GM19395 (cell line): ENCODE measurements around the gene SAC3D1.

Source experiments
- ATAC-seq: cut with Tn5 transposase; IDR thresholded peaks from one replicate; pipeline ENCODE4 v1.9.1; 2021; ENCODE audit warnings: mild to moderate bottlenecking, moderate library complexity; ENCODE audit not compliant: unreplicated experiment

Gene SAC3D1

GRCh38 chr11:65086809-65087208, 45.8 kb downstream of the SAC3D1 start:
- no peak for ATAC-seq

DNA sequence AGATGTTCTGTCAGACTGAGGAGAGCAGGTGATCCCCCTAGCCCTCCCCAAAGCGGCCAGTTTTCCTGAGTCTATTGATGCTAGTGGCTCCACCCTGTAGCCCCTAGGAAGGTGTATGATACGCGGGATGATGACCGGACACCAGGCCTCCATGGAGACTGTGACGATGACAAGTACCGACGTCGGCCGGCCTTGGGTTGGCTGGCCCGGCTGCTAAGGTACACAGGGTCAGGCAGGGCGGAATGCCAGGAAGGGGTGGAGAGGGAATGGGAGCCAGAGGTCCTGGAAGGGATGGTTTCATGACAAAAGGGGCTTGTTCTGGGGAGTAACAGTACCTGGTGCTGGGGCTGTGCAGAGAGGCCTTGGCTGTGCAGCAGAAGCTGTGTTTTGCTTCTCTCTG, 46.2 kb downstream of the SAC3D1 start:
- no peak for ATAC-seq

DNA sequence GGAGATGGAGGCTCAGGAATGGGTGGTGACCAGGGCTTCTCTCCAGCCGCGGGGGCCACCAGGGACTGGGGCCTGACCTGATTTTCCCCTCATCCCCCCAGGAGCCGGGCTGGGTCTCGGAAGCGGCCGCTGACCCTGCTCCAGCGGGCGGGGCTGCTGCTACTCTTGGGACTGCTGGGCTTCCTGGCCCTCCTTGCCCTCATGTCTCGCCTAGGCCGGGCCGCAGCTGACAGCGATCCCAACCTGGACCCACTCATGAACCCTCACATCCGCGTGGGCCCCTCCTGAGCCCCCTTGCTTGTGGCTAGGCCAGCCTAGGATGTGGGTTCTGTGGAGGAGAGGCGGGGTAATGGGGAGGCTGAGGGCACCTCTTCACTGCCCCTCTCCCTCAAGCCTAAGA, 46.8 kb downstream of the SAC3D1 start:
- ATAC-seq = no peak

GRCh38 chr11:65089621-65090020, 48.6 kb downstream of the SAC3D1 start:
- no peak for ATAC-seq

- ATAC-seq = no peak
Observed at GRCh38 chr11:65090628-65091027, 49.6 kb downstream of the SAC3D1 start.
